HEK293 (cell line): Measurements from ENCODE around the gene FAAH.

Experiments
- ATF2 ChIP-seq: fragments of 450-650 bp; formaldehyde crosslinking; IDR thresholded peaks from 2 replicates; pipeline ENCODE4 v1.5.1; 2016; ENCODE audit warnings: missing biosample characterization, missing genetic modification characterization, low read depth
- BCL11B ChIP-seq: fragments of 450-650 bp; formaldehyde crosslinking; IDR thresholded peaks from 2 replicates; pipeline ENCODE4 v1.5.1; 2016; ENCODE audit warnings: low read depth, missing biosample characterization, missing genetic modification characterization
- FEZF1 ChIP-seq: fragments of 450-650 bp; formaldehyde crosslinking; IDR thresholded peaks from 2 replicates; pipeline ENCODE4 v1.5.1; 2016; ENCODE audit warnings: missing biosample characterization, missing genetic modification characterization
- KLF10 ChIP-seq: fragments of 450-650 bp; IDR thresholded peaks from 2 replicates; pipeline ENCODE4 v1.5.1; 2018; ENCODE audit warnings: missing biosample characterization, mild to moderate bottlenecking, missing genetic modification characterization
- SALL2 ChIP-seq: fragments of 450-650 bp; formaldehyde crosslinking; IDR thresholded peaks from 2 replicates; pipeline ENCODE4 v1.5.0; 2017; ENCODE audit warnings: missing biosample characterization, mild to moderate bottlenecking, missing genetic modification characterization, borderline replicate concordance
- YY1 ChIP-seq: fragments of 450-650 bp; formaldehyde crosslinking; IDR thresholded peaks from 2 replicates; pipeline ENCODE4 v1.5.1; 2018; ENCODE audit warnings: missing biosample characterization, missing genetic modification characterization
- ZFHX2 ChIP-seq: fragments of 450-650 bp; formaldehyde crosslinking; conservative IDR thresholded peaks from 2 replicates; pipeline ENCODE4 v1.5.1; 2016; ENCODE audit warnings: missing biosample characterization, missing genetic modification characterization
- ZNF121 ChIP-seq: fragments of 450-650 bp; formaldehyde crosslinking; IDR thresholded peaks from 2 replicates; pipeline ENCODE4 v1.5.1; 2016; ENCODE audit warnings: missing biosample characterization, missing genetic modification characterization
- ZNF146 ChIP-seq: fragments of 450-650 bp; formaldehyde crosslinking; IDR thresholded peaks from 2 replicates; pipeline ENCODE4 v1.5.1; 2016; ENCODE audit warnings: missing biosample characterization, missing genetic modification characterization
- ZNF155 ChIP-seq: fragments of 450-650 bp; formaldehyde crosslinking; IDR thresholded peaks from 2 replicates; pipeline ENCODE4 v1.5.1; 2016; ENCODE audit warnings: missing biosample characterization, missing genetic modification characterization
- ZNF2 ChIP-seq: fragments of 450-650 bp; formaldehyde crosslinking; IDR thresholded peaks from 2 replicates; pipeline ENCODE4 v1.5.1; 2016; ENCODE audit warnings: missing biosample characterization, missing genetic modification characterization
- ZNF214 ChIP-seq: fragments of 450-650 bp; formaldehyde crosslinking; IDR thresholded peaks from 2 replicates; pipeline ENCODE4 v1.5.1; 2017; ENCODE audit warnings: missing biosample characterization, mild to moderate bottlenecking, missing genetic modification characterization, borderline replicate concordance
- ZNF221 ChIP-seq: fragments of 450-650 bp; formaldehyde crosslinking; IDR thresholded peaks from 2 replicates; pipeline ENCODE4 v1.5.1; 2017; ENCODE audit warnings: missing biosample characterization, missing genetic modification characterization, borderline replicate concordance
- ZNF23 ChIP-seq: fragments of 450-650 bp; formaldehyde crosslinking; IDR thresholded peaks from 2 replicates; pipeline ENCODE4 v1.5.1; 2016; ENCODE audit warnings: missing biosample characterization, missing genetic modification characterization, borderline replicate concordance
- ZNF37A ChIP-seq: fragments of 450-650 bp; IDR thresholded peaks from 2 replicates; pipeline ENCODE4 v1.5.1; 2018; ENCODE audit warnings: missing biosample characterization, missing genetic modification characterization
- ZNF391 ChIP-seq: fragments of 450-650 bp; formaldehyde crosslinking; IDR thresholded peaks from 2 replicates; pipeline ENCODE4 v1.5.1; 2016; ENCODE audit warnings: low read depth, missing biosample characterization, missing genetic modification characterization, borderline replicate concordance
- ZNF398 ChIP-seq: fragments of 450-650 bp; formaldehyde crosslinking; IDR thresholded peaks from 2 replicates; pipeline ENCODE4 v1.5.1; 2017; ENCODE audit warnings: missing biosample characterization, missing genetic modification characterization
- ZNF48 ChIP-seq: fragments of 450-650 bp; formaldehyde crosslinking; IDR thresholded peaks from 2 replicates; pipeline ENCODE4 v1.5.1; 2016; ENCODE audit warnings: missing biosample characterization, missing genetic modification characterization
- ZNF529 ChIP-seq: fragments of 450-650 bp; formaldehyde crosslinking; IDR thresholded peaks from 2 replicates; pipeline ENCODE4 v1.5.1; 2017; ENCODE audit warnings: missing genetic modification characterization, missing biosample characterization; ENCODE audit not compliant: insufficient replicate concordance
- ZNF555 ChIP-seq: fragments of 450-650 bp; formaldehyde crosslinking; conservative IDR thresholded peaks from 2 replicates; pipeline ENCODE4 v1.5.1; 2017; ENCODE audit warnings: missing biosample characterization, mild to moderate bottlenecking, missing genetic modification characterization, inconsistent platforms
- ZNF585B ChIP-seq: fragments of 450-650 bp; formaldehyde crosslinking; IDR thresholded peaks from 2 replicates; pipeline ENCODE4 v1.5.1; 2016; ENCODE audit warnings: missing biosample characterization, missing genetic modification characterization
- ZNF791 ChIP-seq: fragments of 450-650 bp; formaldehyde crosslinking; IDR thresholded peaks from 2 replicates; pipeline ENCODE4 v1.5.1; 2016; ENCODE audit warnings: missing biosample characterization, missing genetic modification characterization
- ZSCAN23 ChIP-seq: fragments of 450-650 bp; formaldehyde crosslinking; IDR thresholded peaks from 2 replicates; pipeline ENCODE4 v1.5.1; 2016; ENCODE audit warnings: missing biosample characterization, missing genetic modification characterization
- ZSCAN30 ChIP-seq: fragments of 450-650 bp; IDR thresholded peaks from 2 replicates; pipeline ENCODE4 v1.5.1; 2018; ENCODE audit warnings: missing biosample characterization, mild to moderate bottlenecking, missing genetic modification characterization, moderate library complexity
- TF ChIP-seq, protein P1 (sequence below): fragments of 450-650 bp; formaldehyde crosslinking; IDR thresholded peaks from 2 replicates; pipeline ENCODE4 v1.5.1; 2016; ENCODE audit warnings: missing biosample characterization, missing genetic modification characterization
- TF ChIP-seq, protein P2 (sequence below): fragments of 450-650 bp; formaldehyde crosslinking; IDR thresholded peaks from 2 replicates; pipeline ENCODE4 v1.5.1; 2016; ENCODE audit warnings: missing biosample characterization, missing genetic modification characterization
- TF ChIP-seq, protein P3 (sequence below): fragments of 450-650 bp; formaldehyde crosslinking; conservative IDR thresholded peaks from 2 replicates; pipeline ENCODE4 v1.5.1; 2016; ENCODE audit warnings: low read depth, missing biosample characterization, missing genetic modification characterization

Gene FAAH

DNA sequence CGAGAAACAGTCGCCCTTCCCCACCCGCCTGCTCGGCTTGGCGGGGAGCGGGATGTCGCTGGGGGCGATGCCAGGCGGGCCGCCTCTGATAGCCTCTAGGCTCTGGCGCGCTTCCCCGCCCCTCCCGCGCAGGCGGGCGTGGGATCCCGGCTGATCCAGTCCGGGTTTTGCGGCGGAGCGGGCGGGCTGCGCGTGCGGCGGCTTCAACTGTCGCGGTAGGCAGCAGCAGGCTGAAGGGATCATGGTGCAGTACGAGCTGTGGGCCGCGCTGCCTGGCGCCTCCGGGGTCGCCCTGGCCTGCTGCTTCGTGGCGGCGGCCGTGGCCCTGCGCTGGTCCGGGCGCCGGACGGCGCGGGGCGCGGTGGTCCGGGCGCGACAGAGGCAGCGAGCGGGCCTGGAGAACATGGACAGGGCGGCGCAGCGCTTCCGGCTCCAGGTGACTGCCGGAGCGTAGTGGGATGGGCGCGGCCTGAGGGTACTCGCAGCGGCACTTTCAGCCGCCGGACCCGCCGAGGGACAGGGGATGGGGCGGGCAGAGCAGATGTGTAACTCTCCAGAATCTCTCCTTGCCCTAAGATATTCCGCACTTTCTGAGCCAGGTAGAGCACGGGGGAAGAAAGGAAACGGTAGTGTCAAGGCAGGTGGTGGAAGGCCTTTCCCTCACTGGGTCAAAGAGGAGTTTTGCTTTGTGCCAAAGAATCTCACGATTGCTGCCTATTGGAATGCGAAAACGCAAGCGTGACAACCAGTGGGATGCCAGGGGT, at the start of gene FAAH (continued):
- TF ChIP-seq ZNF398: no peak
- TF ChIP-seq ZSCAN23 (tag by site-specific recombination): no peak
- TF ChIP-seq ZNF2 (tag by site-specific recombination): peak; percentile 72; the same call in 1 of the 2 replicates
- no peak for TF ChIP-seq ZNF529 (tag by site-specific recombination)
- no peak for TF ChIP-seq ZNF121 (tag by site-specific recombination)
- TF ChIP-seq ZNF155 (tag by site-specific recombination): no peak
- TF ChIP-seq, protein P1, sequence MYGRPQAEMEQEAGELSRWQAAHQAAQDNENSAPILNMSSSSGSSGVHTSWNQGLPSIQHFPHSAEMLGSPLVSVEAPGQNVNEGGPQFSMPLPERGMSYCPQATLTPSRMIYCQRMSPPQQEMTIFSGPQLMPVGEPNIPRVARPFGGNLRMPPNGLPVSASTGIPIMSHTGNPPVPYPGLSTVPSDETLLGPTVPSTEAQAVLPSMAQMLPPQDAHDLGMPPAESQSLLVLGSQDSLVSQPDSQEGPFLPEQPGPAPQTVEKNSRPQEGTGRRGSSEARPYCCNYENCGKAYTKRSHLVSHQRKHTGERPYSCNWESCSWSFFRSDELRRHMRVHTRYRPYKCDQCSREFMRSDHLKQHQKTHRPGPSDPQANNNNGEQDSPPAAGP (tag by site-specific recombination): peak; percentile 98
- TF ChIP-seq ZNF585B (tag by site-specific recombination): no peak
- TF ChIP-seq ZNF214 (tag by site-specific recombination): no peak
- peak; percentile 71; the same call in 1 of the 2 replicates for TF ChIP-seq ZNF391 (tag by site-specific recombination)
- TF ChIP-seq ZSCAN30: peak; percentile 96
- TF ChIP-seq ZNF146 (tag by site-specific recombination): peak; percentile 43; the same call in 1 of the 2 replicates
- no peak for TF ChIP-seq ZNF37A
- TF ChIP-seq, protein P2, sequence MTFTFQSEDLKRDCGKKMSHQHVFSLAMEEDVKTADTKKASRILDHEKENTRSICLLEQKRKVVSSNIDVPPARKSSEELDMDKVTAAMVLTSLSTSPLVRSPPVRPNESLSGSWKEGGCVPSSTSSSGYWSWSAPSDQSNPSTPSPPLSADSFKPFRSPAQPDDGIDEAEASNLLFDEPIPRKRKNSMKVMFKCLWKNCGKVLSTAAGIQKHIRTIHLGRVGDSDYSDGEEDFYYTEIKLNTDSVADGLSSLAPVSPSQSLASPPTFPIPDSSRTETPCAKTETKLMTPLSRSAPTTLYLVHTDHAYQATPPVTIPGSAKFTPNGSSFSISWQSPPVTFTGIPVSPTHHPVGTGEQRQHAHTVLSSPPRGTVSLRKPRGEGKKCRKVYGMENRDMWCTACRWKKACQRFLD: no peak
- no peak for TF ChIP-seq ZNF221 (tag by site-specific recombination)
- TF ChIP-seq ZFHX2 (tag by site-specific recombination): peak; percentile 94
- TF ChIP-seq SALL2: no peak
- TF ChIP-seq ATF2 (tag by site-specific recombination): no peak
- no peak for TF ChIP-seq ZNF791 (tag by site-specific recombination)
- no peak for TF ChIP-seq ZNF23
- TF ChIP-seq BCL11B (tag by site-specific recombination): no peak; the same call in 1 of the 2 replicates
- TF ChIP-seq, protein P3, sequence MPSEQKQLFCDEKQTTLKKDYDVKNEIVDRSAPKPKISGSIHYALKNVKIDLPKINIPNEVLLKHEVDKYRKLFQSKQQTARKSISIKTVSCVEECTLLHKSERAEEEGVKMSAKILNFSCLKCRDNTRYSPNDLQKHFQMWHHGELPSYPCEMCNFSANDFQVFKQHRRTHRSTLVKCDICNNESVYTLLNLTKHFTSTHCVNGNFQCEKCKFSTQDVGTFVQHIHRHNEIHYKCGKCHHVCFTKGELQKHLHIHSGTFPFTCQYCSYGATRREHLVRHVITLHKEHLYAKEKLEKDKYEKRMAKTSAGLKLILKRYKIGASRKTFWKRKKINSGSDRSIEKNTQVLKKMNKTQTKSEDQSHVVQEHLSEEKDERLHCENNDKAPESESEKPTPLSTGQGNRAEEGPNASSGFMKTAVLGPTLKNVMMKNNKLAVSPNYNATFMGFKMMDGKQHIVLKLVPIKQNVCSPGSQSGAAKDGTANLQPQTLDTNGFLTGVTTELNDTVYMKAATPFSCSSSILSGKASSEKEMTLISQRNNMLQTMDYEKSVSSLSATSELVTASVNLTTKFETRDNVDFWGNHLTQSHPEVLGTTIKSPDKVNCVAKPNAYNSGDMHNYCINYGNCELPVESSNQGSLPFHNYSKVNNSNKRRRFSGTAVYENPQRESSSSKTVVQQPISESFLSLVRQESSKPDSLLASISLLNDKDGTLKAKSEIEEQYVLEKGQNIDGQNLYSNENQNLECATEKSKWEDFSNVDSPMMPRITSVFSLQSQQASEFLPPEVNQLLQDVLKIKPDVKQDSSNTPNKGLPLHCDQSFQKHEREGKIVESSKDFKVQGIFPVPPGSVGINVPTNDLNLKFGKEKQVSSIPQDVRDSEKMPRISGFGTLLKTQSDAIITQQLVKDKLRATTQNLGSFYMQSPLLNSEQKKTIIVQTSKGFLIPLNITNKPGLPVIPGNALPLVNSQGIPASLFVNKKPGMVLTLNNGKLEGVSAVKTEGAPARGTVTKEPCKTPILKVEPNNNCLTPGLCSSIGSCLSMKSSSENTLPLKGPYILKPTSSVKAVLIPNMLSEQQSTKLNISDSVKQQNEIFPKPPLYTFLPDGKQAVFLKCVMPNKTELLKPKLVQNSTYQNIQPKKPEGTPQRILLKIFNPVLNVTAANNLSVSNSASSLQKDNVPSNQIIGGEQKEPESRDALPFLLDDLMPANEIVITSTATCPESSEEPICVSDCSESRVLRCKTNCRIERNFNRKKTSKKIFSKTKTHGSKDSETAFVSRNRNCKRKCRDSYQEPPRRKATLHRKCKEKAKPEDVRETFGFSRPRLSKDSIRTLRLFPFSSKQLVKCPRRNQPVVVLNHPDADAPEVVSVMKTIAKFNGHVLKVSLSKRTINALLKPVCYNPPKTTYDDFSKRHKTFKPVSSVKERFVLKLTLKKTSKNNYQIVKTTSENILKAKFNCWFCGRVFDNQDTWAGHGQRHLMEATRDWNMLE (tag by site-specific recombination): no peak
- TF ChIP-seq FEZF1 (tag by site-specific recombination): no peak
- TF ChIP-seq KLF10 (tag by site-specific recombination): peak; percentile 66; the same call in 1 of the 2 replicates
- no peak for TF ChIP-seq ZNF48 (tag by site-specific recombination)
- TF ChIP-seq YY1 (tag by site-specific recombination): peak; percentile 65
- no peak for TF ChIP-seq ZNF555 (tag by site-specific recombination)
